Neural cell (in vitro differentiated cells): ENCODE measurements around the gene SETBP1.

ENCODE experiments used
- EP300 ChIP-seq: fragments of 450-650 bp; conservative IDR thresholded peaks from 2 replicates; pipeline ENCODE4 v1.6.1; 2014; ENCODE audit warnings: antibody characterized with exemption, mild to moderate bottlenecking, moderate library complexity; ENCODE audit not compliant: poor library complexity, severe bottlenecking
- EZH2 ChIP-seq: fragments of 200-600, 300-800 bp; shearing (Covaris generic), sonication (generic); IDR thresholded peaks from 2 replicates; pipeline ENCODE4 v1.6.1; 2014; ENCODE audit warnings: antibody characterized with exemption, low read length, borderline replicate concordance, mild to moderate bottlenecking; ENCODE audit not compliant: insufficient read depth, poor library complexity, severe bottlenecking
- POLR2AphosphoS5 ChIP-seq: IDR thresholded peaks from 2 replicates; pipeline ENCODE4 v1.6.1; 2012
- RAD21 ChIP-seq: fragments of 450-650 bp; conservative IDR thresholded peaks from 2 replicates; pipeline ENCODE4 v1.6.1; 2014; ENCODE audit warnings: antibody characterized with exemption, mild to moderate bottlenecking, moderate library complexity
- SMC3 ChIP-seq: fragments of 450-650 bp; conservative IDR thresholded peaks from 2 replicates; pipeline ENCODE4 v1.6.1; 2014; ENCODE audit warnings: antibody characterized with exemption, mild to moderate bottlenecking, moderate library complexity; ENCODE audit not compliant: poor library complexity
- TAF1 ChIP-seq: IDR thresholded peaks from 2 replicates; pipeline ENCODE4 v1.6.1; 2012; ENCODE audit warnings: low read depth
- TF ChIP-seq, protein P1 (sequence below): fragments of 450-650 bp; IDR thresholded peaks from 2 replicates; pipeline ENCODE4 v1.5.1; 2014; ENCODE audit warnings: antibody characterized with exemption, mild to moderate bottlenecking, moderate library complexity; ENCODE audit not compliant: poor library complexity, severe bottlenecking
- TF ChIP-seq, protein P2 (sequence below): IDR thresholded peaks from 2 replicates; pipeline ENCODE4 v1.6.1; 2012; ENCODE audit warnings: borderline replicate concordance

DNA sequence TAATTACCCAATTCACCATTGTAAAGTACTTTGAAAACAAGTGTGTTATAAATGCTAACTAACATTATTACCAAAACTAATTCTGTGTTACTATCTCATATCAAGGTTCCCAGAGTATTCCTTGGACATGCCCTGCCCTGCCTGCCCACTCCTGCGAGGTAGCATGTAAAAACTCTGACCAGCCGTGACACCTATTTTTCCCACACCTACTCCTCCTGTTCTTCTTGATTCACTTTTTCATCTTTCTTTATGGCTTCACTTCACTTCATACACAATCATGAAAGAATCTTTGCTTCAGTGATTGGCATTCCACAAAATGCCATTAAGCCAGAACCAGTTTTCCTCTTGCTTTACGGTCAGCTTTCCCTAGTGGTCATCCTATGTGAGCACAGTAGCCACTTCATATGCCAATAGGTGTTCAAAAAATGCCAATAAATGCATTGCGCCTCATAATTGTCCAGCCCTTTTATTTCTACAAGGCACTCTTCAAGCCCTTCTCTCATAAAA lies 42.6 kb upstream of the SETBP1 start:
- TF ChIP-seq, protein P1, sequence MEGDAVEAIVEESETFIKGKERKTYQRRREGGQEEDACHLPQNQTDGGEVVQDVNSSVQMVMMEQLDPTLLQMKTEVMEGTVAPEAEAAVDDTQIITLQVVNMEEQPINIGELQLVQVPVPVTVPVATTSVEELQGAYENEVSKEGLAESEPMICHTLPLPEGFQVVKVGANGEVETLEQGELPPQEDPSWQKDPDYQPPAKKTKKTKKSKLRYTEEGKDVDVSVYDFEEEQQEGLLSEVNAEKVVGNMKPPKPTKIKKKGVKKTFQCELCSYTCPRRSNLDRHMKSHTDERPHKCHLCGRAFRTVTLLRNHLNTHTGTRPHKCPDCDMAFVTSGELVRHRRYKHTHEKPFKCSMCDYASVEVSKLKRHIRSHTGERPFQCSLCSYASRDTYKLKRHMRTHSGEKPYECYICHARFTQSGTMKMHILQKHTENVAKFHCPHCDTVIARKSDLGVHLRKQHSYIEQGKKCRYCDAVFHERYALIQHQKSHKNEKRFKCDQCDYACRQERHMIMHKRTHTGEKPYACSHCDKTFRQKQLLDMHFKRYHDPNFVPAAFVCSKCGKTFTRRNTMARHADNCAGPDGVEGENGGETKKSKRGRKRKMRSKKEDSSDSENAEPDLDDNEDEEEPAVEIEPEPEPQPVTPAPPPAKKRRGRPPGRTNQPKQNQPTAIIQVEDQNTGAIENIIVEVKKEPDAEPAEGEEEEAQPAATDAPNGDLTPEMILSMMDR = no peak
- TF ChIP-seq SMC3 (no peak), EP300 (no peak), EZH2 (no peak), RAD21 (no peak), POLR2AphosphoS5 (no peak), TAF1 (no peak)
- TF ChIP-seq, protein P2, sequence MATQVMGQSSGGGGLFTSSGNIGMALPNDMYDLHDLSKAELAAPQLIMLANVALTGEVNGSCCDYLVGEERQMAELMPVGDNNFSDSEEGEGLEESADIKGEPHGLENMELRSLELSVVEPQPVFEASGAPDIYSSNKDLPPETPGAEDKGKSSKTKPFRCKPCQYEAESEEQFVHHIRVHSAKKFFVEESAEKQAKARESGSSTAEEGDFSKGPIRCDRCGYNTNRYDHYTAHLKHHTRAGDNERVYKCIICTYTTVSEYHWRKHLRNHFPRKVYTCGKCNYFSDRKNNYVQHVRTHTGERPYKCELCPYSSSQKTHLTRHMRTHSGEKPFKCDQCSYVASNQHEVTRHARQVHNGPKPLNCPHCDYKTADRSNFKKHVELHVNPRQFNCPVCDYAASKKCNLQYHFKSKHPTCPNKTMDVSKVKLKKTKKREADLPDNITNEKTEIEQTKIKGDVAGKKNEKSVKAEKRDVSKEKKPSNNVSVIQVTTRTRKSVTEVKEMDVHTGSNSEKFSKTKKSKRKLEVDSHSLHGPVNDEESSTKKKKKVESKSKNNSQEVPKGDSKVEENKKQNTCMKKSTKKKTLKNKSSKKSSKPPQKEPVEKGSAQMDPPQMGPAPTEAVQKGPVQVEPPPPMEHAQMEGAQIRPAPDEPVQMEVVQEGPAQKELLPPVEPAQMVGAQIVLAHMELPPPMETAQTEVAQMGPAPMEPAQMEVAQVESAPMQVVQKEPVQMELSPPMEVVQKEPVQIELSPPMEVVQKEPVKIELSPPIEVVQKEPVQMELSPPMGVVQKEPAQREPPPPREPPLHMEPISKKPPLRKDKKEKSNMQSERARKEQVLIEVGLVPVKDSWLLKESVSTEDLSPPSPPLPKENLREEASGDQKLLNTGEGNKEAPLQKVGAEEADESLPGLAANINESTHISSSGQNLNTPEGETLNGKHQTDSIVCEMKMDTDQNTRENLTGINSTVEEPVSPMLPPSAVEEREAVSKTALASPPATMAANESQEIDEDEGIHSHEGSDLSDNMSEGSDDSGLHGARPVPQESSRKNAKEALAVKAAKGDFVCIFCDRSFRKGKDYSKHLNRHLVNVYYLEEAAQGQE = no peak
